Measurements from ENCODE around the gene CD9.

Gene CD9

DNA sequence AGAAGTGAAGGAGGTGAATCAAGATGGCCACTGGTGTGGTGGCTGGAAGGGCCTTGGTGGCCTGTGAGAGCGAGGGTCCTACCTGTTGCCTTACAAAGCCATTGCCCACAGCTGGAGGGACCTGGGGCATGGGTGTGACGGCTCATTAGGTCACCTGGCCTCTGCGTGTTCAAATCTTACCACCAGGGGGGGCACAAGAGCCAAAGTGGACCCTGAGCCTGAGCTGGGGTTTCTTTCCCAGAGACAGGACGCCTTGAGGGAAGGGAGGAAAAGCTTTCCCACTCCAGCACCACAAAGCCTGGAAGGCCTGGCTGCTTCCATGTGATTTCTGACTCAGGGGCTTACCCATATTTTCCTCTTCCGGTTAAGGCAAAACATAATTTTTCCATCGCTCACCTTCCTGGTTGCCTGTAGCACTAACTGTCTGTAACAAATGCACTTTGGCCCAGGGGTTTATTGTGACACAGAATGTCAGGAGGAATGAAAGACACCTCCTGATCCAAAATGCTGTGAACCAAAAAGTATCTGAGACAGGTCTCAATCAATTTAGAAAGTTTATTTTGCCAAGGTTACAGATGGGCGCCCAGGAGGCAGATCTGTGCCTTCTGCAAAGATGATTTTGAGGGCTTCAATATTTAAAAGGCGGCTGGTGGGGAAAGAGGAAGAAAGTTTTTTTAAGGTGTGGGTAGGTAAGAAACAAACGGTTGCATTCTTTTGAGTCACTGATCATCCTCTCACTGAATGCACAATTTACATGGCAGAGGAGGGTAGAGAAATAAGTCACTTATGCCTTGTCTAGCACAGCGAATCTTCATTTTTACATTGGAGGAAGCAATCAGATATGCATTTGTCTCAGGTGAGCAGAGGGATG is 4.3 kb upstream of the CD9 start:
- Histone ChIP-seq H3K4me3 (ENCODE audit: low read length) (no peak overlapping the region), H3K27me3 (ENCODE audit: control insufficient read depth, insufficient read depth, low read length) (peaks cover 23% of the 10 kb centered on the region), H3K36me3 (ENCODE audit: control insufficient read depth, low read depth, low read length) (no peaks in the 10 kb centered on the region), H3K27ac (ENCODE audit: low read length) (no peak overlapping the region), H3K4me1 (ENCODE audit: control insufficient read depth, low read depth, low read length) (peaks cover 29% of the 10 kb centered on the region), H3K9ac (ENCODE audit: low read length) (no peak overlapping the region), H3K9me3 (ENCODE audit: control insufficient read depth, low read depth, low read length) (no peaks in the 10 kb centered on the region)

DNA sequence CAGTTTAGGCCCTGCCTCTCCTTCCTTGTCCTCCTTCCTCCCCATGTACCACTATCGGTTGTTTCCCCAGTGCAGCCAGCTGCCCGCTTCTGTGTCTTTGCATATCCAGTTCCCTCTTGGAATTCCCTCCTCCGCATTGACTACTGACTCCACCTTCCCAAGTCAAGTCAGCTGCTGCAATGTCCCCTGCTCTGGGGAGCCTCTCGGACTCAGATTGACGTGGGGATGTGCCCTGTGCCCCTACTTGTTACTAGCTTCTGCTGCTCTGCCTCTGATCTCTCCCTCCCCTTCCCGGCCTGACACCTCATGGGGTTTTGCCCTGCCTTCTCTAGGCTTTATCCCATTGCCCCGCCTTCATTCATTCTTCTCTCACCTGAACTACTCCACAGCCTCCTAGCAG is 2.1 kb upstream of the CD9 start:
- Histone ChIP-seq H3K27me3 (ENCODE audit: control insufficient read depth, insufficient read depth, low read length) (peaks cover 36% of the 10 kb centered on the region), H3K4me1 (ENCODE audit: control insufficient read depth, low read depth, low read length) (peaks cover 37% of the 10 kb centered on the region), H3K27ac (ENCODE audit: low read length) (no peak overlapping the region), H3K9ac (ENCODE audit: low read length) (no peak overlapping the region), H3K9me3 (ENCODE audit: control insufficient read depth, low read depth, low read length) (no peaks in the 10 kb centered on the region), H3K4me3 (ENCODE audit: low read length) (no peak overlapping the region), H3K36me3 (ENCODE audit: control insufficient read depth, low read depth, low read length) (no peaks in the 10 kb centered on the region)

DNA sequence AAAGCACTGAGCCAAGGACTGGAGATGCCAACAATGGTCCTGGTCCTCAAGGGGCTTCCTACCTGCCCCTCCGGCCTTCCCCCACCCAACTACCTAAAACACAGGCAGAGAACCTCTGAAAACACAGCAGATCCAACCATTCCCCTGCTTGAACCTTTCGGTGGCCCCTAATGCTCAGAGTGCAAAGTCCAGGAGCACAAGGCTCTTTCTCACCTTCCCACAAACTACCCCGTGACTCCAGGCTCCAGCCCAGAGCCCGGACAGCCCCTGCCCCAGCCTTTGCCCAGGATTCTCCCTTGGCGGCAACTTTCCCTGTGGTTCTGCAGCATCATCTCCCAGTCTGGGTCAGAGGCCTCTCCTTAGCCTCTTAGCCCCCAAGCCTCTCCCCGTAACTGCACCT is 1.6 kb upstream of the CD9 start:
- H3K27me3 ChIP-seq (ENCODE audit: control insufficient read depth, insufficient read depth, low read length) = peaks cover 36% of the 10 kb centered on the region
- no peak overlapping the region for H3K27ac ChIP-seq (ENCODE audit: low read length)
- peaks cover 37% of the 10 kb centered on the region for H3K4me1 ChIP-seq (ENCODE audit: control insufficient read depth, low read depth, low read length)
- no peak overlapping the region for H3K9ac ChIP-seq (ENCODE audit: low read length)
- no peak overlapping the region for H3K4me3 ChIP-seq (ENCODE audit: low read length)
- H3K9me3 ChIP-seq (ENCODE audit: control insufficient read depth, low read depth, low read length) = no peaks in the 10 kb centered on the region
- no peaks in the 10 kb centered on the region for H3K36me3 ChIP-seq (ENCODE audit: control insufficient read depth, low read depth, low read length)

DNA sequence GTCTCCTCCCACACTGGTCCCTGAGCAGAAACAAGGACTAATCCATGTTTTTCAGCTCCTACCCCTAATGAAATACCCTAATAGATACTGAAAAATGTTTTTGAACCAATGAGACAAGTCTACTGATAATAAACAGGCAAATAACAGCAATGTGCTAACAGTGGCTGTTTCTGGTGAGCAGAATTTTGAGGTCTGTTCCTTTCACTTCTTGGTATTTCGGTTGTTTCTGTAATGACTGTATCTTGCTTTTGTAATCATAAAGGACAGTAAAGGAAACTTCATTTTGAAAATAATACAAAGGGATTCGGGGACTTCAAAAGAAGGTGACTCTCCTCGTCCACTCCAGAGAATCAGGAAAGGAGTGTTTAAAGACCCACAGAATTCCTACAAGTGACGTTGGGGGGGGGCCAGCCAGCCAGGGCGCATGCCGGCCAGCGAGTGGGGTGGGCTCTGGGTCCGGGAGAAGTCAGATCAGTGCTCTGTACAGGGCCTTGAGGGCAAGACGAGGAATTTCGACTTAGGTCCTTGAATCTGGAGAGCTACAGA is 1.1 kb upstream of the CD9 start:
- peaks cover 36% of the 10 kb centered on the region for H3K27me3 ChIP-seq (ENCODE audit: control insufficient read depth, insufficient read depth, low read length)
- H3K4me1 ChIP-seq (ENCODE audit: control insufficient read depth, low read depth, low read length) = peaks cover 38% of the 10 kb centered on the region
- peak overlapping the region; percentile 57 for H3K4me3 ChIP-seq (ENCODE audit: low read length)
- H3K9ac ChIP-seq (ENCODE audit: low read length) = no peak overlapping the region
- no peaks in the 10 kb centered on the region for H3K36me3 ChIP-seq (ENCODE audit: control insufficient read depth, low read depth, low read length)
- H3K9me3 ChIP-seq (ENCODE audit: control insufficient read depth, low read depth, low read length) = no peaks in the 10 kb centered on the region
- H3K27ac ChIP-seq (ENCODE audit: low read length) = no peak overlapping the region

DNA sequence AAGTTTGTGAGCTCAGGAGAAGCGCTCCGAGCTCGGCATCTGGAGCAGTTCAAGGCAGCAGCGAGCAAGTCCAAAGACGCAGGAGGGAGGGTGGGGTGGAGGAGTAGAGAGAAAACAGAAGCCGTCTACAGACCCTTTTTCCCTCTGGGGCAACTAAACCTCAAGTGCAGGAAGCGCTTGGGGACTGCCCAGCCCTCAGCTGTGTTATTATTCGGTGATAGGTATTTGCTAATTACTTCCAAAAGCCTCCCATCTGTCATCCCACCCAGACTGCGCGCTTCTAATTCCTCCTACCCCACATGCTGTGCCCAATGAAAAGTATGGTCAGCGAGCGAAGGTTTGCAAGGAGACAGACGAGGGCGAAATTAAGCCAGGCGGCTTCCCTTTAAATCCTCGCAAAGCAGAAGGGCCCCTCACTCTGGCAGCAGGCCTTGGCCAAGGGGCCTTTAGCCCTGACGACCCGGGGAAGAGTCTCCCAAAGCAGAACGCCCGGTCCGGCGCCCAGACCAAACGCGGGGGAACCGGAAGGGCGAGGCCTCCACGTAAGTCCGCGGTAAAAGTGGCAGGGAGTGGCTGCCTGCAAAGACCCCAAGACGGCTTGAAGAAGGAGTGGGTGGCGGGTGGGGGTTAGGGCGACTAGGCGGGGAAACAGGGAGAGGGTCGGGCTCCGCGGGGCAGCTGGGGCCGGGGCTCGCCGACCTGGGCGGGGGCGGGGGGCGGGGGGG is 507 bp upstream of the CD9 start:
- Histone ChIP-seq H3K36me3 (ENCODE audit: control insufficient read depth, low read depth, low read length) (no peaks in the 10 kb centered on the region), H3K4me1 (ENCODE audit: control insufficient read depth, low read depth, low read length) (peaks cover 40% of the 10 kb centered on the region), H3K4me3 (ENCODE audit: low read length) (peak overlapping the region; percentile 57), H3K27ac (ENCODE audit: low read length) (no peak overlapping the region), H3K9me3 (ENCODE audit: control insufficient read depth, low read depth, low read length) (no peaks in the 10 kb centered on the region), H3K9ac (ENCODE audit: low read length) (peak overlapping the region; percentile 44), H3K27me3 (ENCODE audit: control insufficient read depth, insufficient read depth, low read length) (peaks cover 36% of the 10 kb centered on the region)

DNA sequence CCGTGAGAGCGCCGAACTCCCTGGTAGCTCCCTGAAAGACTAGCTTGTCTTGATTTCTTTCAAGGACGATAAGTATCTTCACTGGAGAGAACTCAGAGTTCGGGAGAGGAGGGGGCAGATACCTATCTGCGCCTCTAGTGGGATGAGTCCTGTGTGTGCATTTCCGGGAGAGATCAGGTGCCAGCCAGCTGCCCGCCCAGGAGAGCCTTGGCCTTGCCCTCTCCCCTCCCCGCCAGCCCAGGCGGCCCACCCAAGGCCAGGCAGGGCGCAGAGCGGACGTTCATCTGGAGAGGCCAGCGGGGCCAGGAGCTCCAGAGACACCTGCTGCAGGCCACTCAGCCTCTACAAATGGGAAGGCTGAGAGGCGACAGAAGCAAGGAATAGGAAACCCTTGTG is 1.0 kb downstream of the CD9 start:
- H3K9ac ChIP-seq (ENCODE audit: low read length) = peak overlapping the region; percentile 65
- peaks cover 36% of the 10 kb centered on the region for H3K27me3 ChIP-seq (ENCODE audit: control insufficient read depth, insufficient read depth, low read length)
- H3K9me3 ChIP-seq (ENCODE audit: control insufficient read depth, low read depth, low read length) = no peaks in the 10 kb centered on the region
- H3K27ac ChIP-seq (ENCODE audit: low read length) = no peak overlapping the region
- H3K4me3 ChIP-seq (ENCODE audit: low read length) = peak overlapping the region; percentile 82
- H3K4me1 ChIP-seq (ENCODE audit: control insufficient read depth, low read depth, low read length) = peaks cover 51% of the 10 kb centered on the region
- no peaks in the 10 kb centered on the region for H3K36me3 ChIP-seq (ENCODE audit: control insufficient read depth, low read depth, low read length)

DNA sequence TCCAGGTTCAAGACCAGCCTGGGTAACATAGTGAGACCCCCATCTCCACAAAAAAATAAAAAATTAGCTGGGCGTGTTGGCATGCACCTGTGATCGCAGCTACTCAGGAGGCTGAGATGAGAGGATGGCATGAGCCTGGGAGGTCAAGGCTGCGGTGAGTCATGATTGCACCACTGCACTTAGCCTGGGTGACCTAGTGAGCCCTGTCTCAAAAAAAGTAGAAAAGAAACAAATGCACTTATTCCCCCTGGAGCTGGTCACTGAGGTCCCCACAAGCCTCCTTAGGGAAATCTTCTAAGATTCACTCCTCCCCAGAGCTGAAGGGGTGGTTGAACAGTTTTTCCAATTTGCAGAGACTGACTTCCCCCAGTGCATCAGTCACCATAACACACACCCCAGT is 1.6 kb downstream of the CD9 start:
- H3K9me3 ChIP-seq (ENCODE audit: control insufficient read depth, low read depth, low read length) = no peaks in the 10 kb centered on the region
- H3K36me3 ChIP-seq (ENCODE audit: control insufficient read depth, low read depth, low read length) = no peaks in the 10 kb centered on the region
- H3K9ac ChIP-seq (ENCODE audit: low read length) = peak overlapping the region; percentile 65
- no peak overlapping the region for H3K27ac ChIP-seq (ENCODE audit: low read length)
- H3K4me1 ChIP-seq (ENCODE audit: control insufficient read depth, low read depth, low read length) = peaks cover 55% of the 10 kb centered on the region
- H3K4me3 ChIP-seq (ENCODE audit: low read length) = peak overlapping the region; percentile 82
- H3K27me3 ChIP-seq (ENCODE audit: control insufficient read depth, insufficient read depth, low read length) = peaks cover 36% of the 10 kb centered on the region

DNA sequence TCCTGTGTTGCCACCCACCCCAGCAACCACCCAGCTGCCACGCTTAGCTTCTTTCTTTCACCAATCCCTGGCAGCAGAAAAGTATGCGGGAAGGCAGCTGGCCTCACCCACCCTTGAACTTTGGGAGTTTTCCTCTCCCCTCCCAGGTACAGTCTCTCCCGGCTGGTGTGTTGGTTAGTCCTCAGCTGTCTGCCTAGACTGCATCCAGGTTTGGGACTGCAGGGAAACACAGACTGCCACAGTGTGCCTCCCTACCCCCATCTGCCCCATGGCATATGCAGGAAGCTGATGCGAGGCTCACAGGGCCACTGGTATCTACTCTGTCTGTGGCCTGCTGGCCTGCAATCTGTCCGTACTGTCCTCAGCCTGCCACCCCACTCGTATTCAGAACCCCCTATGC is 2.1 kb downstream of the CD9 start:
- H3K9ac ChIP-seq (ENCODE audit: low read length) = no peak overlapping the region
- H3K27ac ChIP-seq (ENCODE audit: low read length) = no peak overlapping the region
- peaks cover 36% of the 10 kb centered on the region for H3K27me3 ChIP-seq (ENCODE audit: control insufficient read depth, insufficient read depth, low read length)
- H3K9me3 ChIP-seq (ENCODE audit: control insufficient read depth, low read depth, low read length) = no peaks in the 10 kb centered on the region
- H3K36me3 ChIP-seq (ENCODE audit: control insufficient read depth, low read depth, low read length) = no peaks in the 10 kb centered on the region
- peaks cover 58% of the 10 kb centered on the region for H3K4me1 ChIP-seq (ENCODE audit: control insufficient read depth, low read depth, low read length)
- H3K4me3 ChIP-seq (ENCODE audit: low read length) = no peak overlapping the region

DNA sequence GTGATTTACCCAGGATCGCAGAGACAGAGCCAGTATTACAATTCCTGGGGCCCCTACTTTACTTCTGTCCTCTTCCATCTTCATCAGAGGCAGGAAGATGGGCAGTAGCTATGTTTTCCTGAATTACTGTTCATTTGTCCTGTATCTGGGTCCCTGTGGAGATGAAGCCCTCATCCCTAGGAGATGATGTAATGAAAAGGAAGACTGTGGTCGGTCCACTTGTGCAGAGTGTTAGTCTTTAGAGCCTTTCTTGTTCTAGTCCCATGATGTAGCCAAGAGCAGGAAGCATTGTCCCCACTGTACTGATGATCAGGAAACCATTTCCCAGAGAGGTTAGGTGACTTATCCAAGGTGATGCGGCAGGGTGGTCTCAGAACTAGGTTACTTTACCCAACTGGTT is 2.6 kb downstream of the CD9 start:
- Histone ChIP-seq H3K27ac (ENCODE audit: low read length) (no peak overlapping the region), H3K9me3 (ENCODE audit: control insufficient read depth, low read depth, low read length) (no peaks in the 10 kb centered on the region), H3K4me1 (ENCODE audit: control insufficient read depth, low read depth, low read length) (peaks cover 56% of the 10 kb centered on the region), H3K4me3 (ENCODE audit: low read length) (no peak overlapping the region), H3K36me3 (ENCODE audit: control insufficient read depth, low read depth, low read length) (no peaks in the 10 kb centered on the region), H3K9ac (ENCODE audit: low read length) (no peak overlapping the region), H3K27me3 (ENCODE audit: control insufficient read depth, insufficient read depth, low read length) (peaks cover 36% of the 10 kb centered on the region)

DNA sequence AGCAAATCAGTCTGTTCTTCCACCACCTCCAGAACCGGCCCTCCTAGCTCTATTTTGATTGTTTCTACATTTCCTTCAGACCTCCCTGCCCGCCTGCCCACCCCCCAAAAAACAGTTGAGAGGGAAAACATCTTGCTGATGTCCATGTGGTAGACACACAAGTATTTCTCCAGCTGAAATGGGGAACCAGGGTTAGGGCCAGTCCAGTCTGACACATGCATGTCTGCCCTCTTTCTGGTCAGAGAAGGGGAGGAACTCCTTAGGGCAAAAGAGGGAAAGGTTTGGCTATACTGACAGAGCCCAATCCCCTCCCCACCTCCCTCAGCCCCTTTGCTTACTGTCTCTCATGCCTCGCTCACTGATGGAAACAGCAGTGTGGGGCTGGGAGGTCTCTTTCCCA is 3.4 kb downstream of the CD9 start:
- Histone ChIP-seq H3K9ac (ENCODE audit: low read length) (no peak overlapping the region), H3K27me3 (ENCODE audit: control insufficient read depth, insufficient read depth, low read length) (peaks cover 28% of the 10 kb centered on the region), H3K4me3 (ENCODE audit: low read length) (no peak overlapping the region), H3K9me3 (ENCODE audit: control insufficient read depth, low read depth, low read length) (no peaks in the 10 kb centered on the region), H3K4me1 (ENCODE audit: control insufficient read depth, low read depth, low read length) (peaks cover 48% of the 10 kb centered on the region), H3K36me3 (ENCODE audit: control insufficient read depth, low read depth, low read length) (no peaks in the 10 kb centered on the region), H3K27ac (ENCODE audit: low read length) (no peak overlapping the region)

DNA sequence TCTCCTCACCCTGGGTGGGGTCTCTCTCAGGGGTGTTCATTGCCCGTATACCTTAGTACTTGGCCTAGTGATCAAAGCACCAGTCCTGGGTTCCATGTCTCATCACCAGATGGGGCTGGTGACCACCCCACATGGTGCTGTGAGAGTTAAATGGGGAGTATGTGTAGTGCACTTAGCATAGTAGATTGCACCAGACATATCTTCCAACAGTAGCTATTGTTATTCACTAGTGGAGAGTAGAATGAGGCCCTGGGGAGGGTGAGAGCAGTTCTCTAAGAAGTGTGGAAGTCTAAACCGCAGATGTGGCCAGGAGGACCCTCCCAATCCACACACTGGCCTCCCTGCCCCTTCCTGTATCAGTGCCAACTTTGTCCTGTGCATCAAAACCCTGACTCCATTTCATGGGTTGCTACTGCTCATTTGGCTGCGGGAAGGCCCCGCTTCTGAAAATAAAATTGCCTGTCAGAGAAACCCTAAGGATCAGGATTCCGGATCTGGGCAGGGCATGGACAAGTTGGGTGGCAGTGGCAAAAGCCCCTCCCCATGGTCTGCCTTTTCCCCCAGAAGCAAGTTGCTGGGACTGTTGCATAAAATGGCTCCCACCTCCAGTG is 4.4 kb downstream of the CD9 start:
- Histone ChIP-seq H3K36me3 (ENCODE audit: control insufficient read depth, low read depth, low read length) (no peaks in the 10 kb centered on the region), H3K9ac (ENCODE audit: low read length) (peak overlapping the region; percentile 64), H3K4me3 (ENCODE audit: low read length) (peak overlapping the region; percentile 28), H3K4me1 (ENCODE audit: control insufficient read depth, low read depth, low read length) (peaks cover 39% of the 10 kb centered on the region), H3K9me3 (ENCODE audit: control insufficient read depth, low read depth, low read length) (no peaks in the 10 kb centered on the region), H3K27ac (ENCODE audit: low read length) (peak overlapping the region; percentile 90), H3K27me3 (ENCODE audit: control insufficient read depth, insufficient read depth, low read length) (peaks cover 18% of the 10 kb centered on the region)
